Esophagus muscularis mucosa (tissue), 4 donors: ENCODE data around the gene SST.

Experiments used
- EP300 ChIP-seq: sonication (generic); formaldehyde crosslinking; IDR thresholded peaks from one replicate; pipeline ENCODE4 v1.6.1; 2017; ENCODE audit warnings: antibody characterized with exemption
- POLR2A ChIP-seq: fragments of 450-650 bp; IDR thresholded peaks from one replicate; pipeline ENCODE4 v1.6.1; 2017; ENCODE audit warnings: antibody characterized with exemption, moderate library complexity, mild to moderate bottlenecking, low read depth
- POLR2AphosphoS5 ChIP-seq, 2 donors: sonication (generic); formaldehyde crosslinking; IDR thresholded peaks; one replicate each; pipeline ENCODE4 v1.6.1; 2017; ENCODE audit warnings: antibody characterized with exemption in 2 of 2
- TF ChIP-seq, protein P1 (sequence below), 3 experiments: fragments of 200-600 bp in 2 of 3; fragments of 450-650 bp in 1 of 3; sonication (generic) in 2 of 3; IDR thresholded peaks; one replicate each; pipeline ENCODE4 v1.5.1; 2017 to 2019; ENCODE audit warnings: antibody characterized with exemption in 3 of 3, mild to moderate bottlenecking in 2 of 3, moderate library complexity in 1 of 3

DNA sequence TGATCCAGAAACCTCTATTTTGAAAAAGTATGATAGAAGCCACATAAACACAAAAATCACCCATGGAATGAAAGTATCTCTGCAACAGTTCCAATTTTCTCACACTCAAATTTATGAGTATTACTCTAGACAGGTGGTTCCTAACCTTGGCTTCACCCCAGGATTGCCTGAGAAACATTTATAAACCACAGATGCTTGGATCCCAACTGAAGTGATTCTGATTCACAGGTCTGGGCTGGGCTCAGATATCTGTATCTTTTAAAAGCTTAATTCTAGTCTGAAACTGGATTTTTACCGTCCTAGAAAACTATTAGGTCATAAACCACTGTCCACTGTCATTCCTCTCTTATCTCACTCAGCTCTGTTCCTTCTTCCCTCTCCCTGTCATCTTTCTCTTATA is 7.4 kb upstream of the SST start:
- TF ChIP-seq, protein P1, sequence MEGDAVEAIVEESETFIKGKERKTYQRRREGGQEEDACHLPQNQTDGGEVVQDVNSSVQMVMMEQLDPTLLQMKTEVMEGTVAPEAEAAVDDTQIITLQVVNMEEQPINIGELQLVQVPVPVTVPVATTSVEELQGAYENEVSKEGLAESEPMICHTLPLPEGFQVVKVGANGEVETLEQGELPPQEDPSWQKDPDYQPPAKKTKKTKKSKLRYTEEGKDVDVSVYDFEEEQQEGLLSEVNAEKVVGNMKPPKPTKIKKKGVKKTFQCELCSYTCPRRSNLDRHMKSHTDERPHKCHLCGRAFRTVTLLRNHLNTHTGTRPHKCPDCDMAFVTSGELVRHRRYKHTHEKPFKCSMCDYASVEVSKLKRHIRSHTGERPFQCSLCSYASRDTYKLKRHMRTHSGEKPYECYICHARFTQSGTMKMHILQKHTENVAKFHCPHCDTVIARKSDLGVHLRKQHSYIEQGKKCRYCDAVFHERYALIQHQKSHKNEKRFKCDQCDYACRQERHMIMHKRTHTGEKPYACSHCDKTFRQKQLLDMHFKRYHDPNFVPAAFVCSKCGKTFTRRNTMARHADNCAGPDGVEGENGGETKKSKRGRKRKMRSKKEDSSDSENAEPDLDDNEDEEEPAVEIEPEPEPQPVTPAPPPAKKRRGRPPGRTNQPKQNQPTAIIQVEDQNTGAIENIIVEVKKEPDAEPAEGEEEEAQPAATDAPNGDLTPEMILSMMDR (IDR thresholded peaks at IDR 0.05), result no peak
- TF ChIP-seq POLR2AphosphoS5 (IDR thresholded peaks at IDR 0.05), result no peak
- no peak for TF ChIP-seq POLR2A
- TF ChIP-seq EP300, result no peak
